GM12865 (cell line): ENCODE data around the gene ASS1.

ENCODE experiments used
- DNase-seq: peaks from one replicate; pipeline ENCODE4 v3.0.0; 2010; ENCODE audit warnings: low read depth
- H3K4me3 ChIP-seq: 2 replicates; pipeline ENCODE4 v1.5.1; 2011; ENCODE audit warnings: mild to moderate bottlenecking, low read depth, low read length, control low read depth
- TF ChIP-seq, protein P1 (sequence below): IDR thresholded peaks from 2 replicates; pipeline ENCODE4 v1.5.1; 2011; ENCODE audit warnings: low read length, control low read depth, low read depth, inconsistent platforms; ENCODE audit not compliant: insufficient read depth; ENCODE audit errors: missing control alignments

Gene ASS1

DNA sequence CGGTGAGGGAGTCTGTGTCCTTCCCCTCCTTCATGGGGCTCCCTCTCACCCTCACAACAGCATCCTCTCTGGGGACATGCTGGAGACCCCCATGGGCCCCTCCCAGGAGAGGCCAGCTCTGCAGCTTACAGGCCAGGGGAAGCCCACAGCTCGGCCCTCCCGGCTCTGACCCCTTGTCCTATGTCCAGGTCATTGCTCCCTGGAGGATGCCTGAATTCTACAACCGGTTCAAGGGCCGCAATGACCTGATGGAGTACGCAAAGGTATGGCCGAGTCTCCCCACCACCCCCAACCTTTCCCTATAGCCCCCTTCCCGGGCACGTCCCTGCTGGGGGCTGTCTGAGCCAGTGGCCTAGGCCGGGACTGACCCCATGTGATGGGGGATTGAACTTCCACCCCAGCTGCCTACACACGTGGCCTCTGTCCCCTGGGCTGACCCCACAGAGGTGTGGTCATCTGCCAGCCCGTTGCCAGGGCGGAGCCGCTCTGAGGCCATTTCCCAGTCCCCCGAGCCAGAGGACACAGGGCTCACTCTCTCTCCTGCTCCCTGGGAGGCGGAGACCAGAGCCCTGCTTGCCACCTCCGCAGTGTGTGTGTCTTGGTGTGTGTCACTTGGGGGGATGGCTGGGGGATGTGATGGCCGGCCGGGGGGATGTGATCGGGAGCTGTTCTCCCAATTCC lies 21.9 kb downstream of the ASS1 start:
- H3K4me3 ChIP-seq, result no peak overlapping the region
- TF ChIP-seq, protein P1, sequence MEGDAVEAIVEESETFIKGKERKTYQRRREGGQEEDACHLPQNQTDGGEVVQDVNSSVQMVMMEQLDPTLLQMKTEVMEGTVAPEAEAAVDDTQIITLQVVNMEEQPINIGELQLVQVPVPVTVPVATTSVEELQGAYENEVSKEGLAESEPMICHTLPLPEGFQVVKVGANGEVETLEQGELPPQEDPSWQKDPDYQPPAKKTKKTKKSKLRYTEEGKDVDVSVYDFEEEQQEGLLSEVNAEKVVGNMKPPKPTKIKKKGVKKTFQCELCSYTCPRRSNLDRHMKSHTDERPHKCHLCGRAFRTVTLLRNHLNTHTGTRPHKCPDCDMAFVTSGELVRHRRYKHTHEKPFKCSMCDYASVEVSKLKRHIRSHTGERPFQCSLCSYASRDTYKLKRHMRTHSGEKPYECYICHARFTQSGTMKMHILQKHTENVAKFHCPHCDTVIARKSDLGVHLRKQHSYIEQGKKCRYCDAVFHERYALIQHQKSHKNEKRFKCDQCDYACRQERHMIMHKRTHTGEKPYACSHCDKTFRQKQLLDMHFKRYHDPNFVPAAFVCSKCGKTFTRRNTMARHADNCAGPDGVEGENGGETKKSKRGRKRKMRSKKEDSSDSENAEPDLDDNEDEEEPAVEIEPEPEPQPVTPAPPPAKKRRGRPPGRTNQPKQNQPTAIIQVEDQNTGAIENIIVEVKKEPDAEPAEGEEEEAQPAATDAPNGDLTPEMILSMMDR, result no peak
- DNase-seq, result no peak

DNA sequence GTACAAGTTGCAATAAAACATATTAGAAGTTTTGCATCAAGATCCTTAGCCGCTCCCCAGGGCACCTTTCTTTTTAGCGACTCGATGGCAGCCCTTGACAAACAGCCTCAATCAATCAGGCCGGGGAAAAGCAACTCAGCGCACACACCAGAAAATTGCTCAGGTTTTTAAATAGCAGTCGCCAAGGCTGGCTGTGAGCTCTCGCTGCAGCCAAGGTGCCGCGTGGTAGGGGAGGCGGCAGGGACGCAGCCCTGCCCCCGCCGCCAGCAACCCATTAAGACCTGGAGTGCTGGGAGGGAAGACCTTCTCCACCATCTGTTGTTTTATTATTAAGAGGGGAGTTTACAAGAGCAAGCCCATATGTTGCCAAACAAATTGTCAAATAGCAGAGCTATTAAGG lies 22.6 kb downstream of the ASS1 start:
- DNase-seq, result no peak
- H3K4me3 ChIP-seq, result no peak overlapping the region
- TF ChIP-seq, protein P1, result no peak

DNA sequence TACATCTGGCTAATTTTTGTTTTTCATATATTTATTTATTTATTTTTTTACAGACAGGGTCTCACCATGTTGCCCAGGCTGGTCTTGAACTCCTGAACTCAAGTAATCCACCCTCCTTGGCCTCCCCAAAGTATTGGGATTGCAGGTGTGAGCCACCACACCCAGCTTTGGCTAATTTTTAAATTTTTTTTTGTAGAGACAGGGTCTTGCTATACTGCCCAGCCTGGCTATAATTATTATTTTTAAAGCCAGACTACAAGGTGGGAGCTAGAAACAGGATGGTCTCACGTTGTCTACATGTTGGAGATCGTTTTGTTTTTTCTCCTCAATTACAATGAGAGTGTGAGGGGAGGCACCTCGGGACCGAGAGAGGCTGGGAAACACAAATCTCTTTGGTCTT lies 23.8 kb downstream of the ASS1 start:
- no peak overlapping the region for H3K4me3 ChIP-seq
- TF ChIP-seq, protein P1, result no peak
- no peak for DNase-seq

DNA sequence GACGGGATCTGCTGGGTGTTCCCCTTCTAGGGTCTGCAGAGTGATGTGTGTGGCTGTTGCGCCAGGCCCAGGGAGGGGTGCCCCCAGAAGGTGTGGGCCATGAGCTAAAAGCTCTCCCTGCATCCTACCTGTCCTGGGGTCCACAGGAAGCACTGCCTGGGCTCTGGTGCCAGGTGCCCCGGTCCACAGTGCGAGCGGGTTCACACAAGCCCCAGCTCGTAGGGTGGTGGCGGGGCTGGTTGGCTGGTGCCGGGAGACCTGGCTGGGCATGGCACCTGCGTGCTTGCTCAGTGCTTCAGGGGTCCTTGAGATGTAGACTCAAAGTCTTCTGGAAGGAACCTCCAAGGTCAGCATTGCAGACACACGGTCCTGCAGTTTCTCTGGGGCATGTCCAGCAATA lies 25.5 kb downstream of the ASS1 start:
- no peak overlapping the region for H3K4me3 ChIP-seq
- no peak for DNase-seq
- TF ChIP-seq, protein P1, result no peak

DNA sequence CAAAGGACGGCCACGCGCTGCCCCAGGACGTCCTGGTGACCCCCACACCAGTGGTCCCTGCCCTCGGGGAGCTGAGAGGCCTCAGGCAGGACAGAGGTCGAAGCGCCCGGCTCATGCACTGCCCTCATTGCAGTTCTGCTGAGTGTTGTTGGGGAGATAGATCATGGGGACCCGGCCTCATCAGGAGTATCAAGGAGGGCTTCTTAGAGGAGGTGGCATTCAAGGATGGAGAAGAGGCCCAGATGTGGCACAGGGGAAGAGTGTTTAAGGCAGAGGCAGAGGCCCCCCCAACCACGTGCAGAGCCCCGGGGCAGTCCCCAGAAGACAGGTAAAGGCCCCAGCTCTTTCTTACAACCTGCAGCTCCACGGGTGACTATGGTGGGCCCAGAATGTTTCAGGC lies 26.2 kb downstream of the ASS1 start:
- TF ChIP-seq, protein P1, result no peak
- no peak for DNase-seq
- H3K4me3 ChIP-seq, result no peak overlapping the region

DNA sequence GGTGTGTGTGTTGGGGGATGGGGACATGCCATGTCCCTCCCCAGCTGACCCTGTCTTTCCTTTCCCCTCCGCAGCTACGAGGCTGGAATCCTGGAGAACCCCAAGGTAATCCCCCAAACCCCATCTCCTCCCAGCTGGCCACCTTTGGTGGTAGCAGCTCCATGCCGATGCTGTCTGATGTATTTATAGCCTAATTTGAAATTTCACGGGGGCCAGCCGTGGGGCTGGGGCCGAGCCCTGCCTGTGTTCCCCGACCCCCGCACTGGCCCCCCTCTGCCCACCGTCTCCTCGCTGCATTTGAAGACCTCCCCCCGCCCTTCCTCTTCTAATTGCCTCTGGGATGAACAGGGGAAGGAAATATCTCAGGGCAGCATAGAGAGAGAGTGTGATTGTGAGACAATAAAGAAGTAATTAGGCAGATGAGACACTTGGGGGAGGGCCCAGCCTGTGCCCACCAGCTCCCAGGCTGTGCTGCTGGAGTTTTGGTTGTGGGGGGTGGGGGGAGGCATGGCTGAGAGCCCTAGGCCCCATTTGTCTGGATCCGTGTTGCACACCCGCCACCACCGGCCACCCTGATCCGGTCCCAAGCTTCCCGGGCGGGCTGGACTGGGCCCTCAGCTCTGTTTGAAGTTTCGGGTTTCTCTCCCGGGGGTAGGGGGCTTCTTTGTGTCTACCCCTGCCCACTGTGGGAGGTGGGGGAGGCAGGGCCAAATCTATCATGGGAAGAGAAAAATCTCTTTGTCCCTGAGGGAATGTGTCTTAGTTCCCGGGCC lies 26.8 kb downstream of the ASS1 start:
- TF ChIP-seq, protein P1, result no peak
- no peak for DNase-seq
- H3K4me3 ChIP-seq, result no peak overlapping the region
